Gastrocnemius medialis (tissue), 4 donors: ENCODE results near the gene TMOD4.

Source experiments
- POLR2A ChIP-seq, 2 donors: fragments of 450-650 bp; IDR thresholded peaks; one replicate each; pipeline ENCODE4 v1.6.1; 2017; ENCODE audit warnings: antibody characterized with exemption in 2 of 2, mild to moderate bottlenecking in 2 of 2, moderate library complexity in 2 of 2
- TF ChIP-seq, protein P1 (sequence below), 5 experiments: fragments of 450-650 bp in 3 of 5; fragments of 200-600 bp in 2 of 5; sonication (generic) in 2 of 5; IDR thresholded peaks in 4 of 5; conservative IDR thresholded peaks in 1 of 5; 1 replicate in 4 of 5; 2 replicates in 1 of 5; pipeline ENCODE4 v1.5.1; 2016 to 2019; ENCODE audit warnings: antibody characterized with exemption in 5 of 5, mild to moderate bottlenecking in 3 of 5, moderate library complexity in 3 of 5

DNA sequence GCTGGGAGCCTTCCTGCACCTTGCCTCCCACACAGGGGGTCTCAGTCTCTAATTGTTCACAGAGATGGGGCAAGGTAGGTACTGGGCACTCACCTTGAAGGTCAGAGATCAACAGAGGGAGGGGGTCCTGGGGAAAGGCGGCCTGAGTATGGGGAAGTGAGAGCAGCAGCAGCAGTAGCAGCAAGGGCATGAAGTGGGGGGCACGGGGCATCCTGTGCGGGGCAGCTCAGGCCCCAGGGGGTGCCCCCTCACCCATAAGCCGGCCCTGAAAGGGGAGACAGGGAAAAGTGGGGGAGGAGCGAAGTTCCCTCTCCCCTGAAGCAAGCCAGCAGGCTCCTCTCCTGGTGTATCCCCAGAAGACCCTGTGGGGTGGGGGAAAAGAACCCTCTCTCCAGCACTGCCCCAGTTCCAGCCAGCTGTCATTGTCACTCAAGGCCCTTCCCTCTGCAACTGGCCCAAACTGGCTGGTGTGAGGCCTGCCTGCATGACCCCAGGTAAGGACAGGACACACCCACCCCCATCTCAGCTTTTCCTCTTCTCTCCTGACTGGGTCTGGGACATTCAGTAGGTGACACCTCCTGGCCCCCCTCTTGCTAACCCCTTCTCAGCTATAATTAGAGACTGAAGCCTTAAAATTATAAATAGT, 33.2 kb downstream of the TMOD4 start:
- TF ChIP-seq, protein P1, sequence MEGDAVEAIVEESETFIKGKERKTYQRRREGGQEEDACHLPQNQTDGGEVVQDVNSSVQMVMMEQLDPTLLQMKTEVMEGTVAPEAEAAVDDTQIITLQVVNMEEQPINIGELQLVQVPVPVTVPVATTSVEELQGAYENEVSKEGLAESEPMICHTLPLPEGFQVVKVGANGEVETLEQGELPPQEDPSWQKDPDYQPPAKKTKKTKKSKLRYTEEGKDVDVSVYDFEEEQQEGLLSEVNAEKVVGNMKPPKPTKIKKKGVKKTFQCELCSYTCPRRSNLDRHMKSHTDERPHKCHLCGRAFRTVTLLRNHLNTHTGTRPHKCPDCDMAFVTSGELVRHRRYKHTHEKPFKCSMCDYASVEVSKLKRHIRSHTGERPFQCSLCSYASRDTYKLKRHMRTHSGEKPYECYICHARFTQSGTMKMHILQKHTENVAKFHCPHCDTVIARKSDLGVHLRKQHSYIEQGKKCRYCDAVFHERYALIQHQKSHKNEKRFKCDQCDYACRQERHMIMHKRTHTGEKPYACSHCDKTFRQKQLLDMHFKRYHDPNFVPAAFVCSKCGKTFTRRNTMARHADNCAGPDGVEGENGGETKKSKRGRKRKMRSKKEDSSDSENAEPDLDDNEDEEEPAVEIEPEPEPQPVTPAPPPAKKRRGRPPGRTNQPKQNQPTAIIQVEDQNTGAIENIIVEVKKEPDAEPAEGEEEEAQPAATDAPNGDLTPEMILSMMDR (IDR thresholded peaks at IDR 0.05 in 4 of 5, conservative IDR thresholded peaks at IDR 0.05 in 1 of 5) = no peak
- no peak for TF ChIP-seq POLR2A (IDR thresholded peaks at IDR 0.05)
